ENCODE measurements around the gene SLC35F3. TPM values are rescaled to one million over a fixed set of nuclear protein-coding genes. Genes with fewer than 3 reads are reported as not detected.

SLC35F3 gene
- total and polyA plus RNA-seq, 2 experiments from 2014 or later, result 0.80 to 1.3 TPM

GRCh38 chr1:234292011-234292410 lies 387.5 kb downstream of the SLC35F3 start:
- no peaks in the 10 kb centered on the region for H3K27me3 ChIP-seq
- no peak overlapping the region for H2AFZ ChIP-seq
- DNase-seq (ENCODE audit: low spot score), result no peak
- H3K4me3 ChIP-seq, result no peak overlapping the region
- TF ChIP-seq CTCF (IDR thresholded peaks at IDR 0.05; ENCODE audit: poor library complexity) (no peak), EZH2 (IDR thresholded peaks at IDR 0.05; ENCODE audit: borderline replicate concordance) (no peak), EZH2phosphoT487 (IDR thresholded peaks at IDR 0.05; ENCODE audit: low read depth, severe bottlenecking, unreplicated experiment) (no peak)
- WGBS (ENCODE audit: low lambda C conversion rate, missing lambda C conversion rate), result 95% methylated on average over 4 of the region's 4 CpGs
- H3K4me2 ChIP-seq, result no peak overlapping the region
- H3K27ac ChIP-seq, result no peak overlapping the region
- no peaks in the 10 kb centered on the region for H3K4me1 ChIP-seq (ENCODE audit: insufficient read depth)
- peaks cover 5% of the 10 kb centered on the region for H3K9me3 ChIP-seq (ENCODE audit: low read depth)
- no peaks in the 10 kb centered on the region for H3K9me2 ChIP-seq (replicated peaks; ENCODE audit: insufficient read depth)
- no peaks in the 10 kb centered on the region for H3K79me2 ChIP-seq
- H4K20me1 ChIP-seq (ENCODE audit: insufficient read depth, poor library complexity, severe bottlenecking), result no peaks in the 10 kb centered on the region
- H3K36me3 ChIP-seq (replicated peaks; ENCODE audit: insufficient read depth, low read depth), result no peaks in the 10 kb centered on the region

GRCh38 chr1:234292548-234292947 lies 388.1 kb downstream of the SLC35F3 start:
- Histone ChIP-seq H3K9me2 (replicated peaks; ENCODE audit: insufficient read depth) (no peaks in the 10 kb centered on the region), H2AFZ (no peak overlapping the region), H3K9me3 (ENCODE audit: low read depth) (peaks cover 5% of the 10 kb centered on the region), H4K20me1 (ENCODE audit: insufficient read depth, poor library complexity, severe bottlenecking) (no peaks in the 10 kb centered on the region), H3K79me2 (no peaks in the 10 kb centered on the region), H3K27ac (no peak overlapping the region), H3K4me1 (ENCODE audit: insufficient read depth) (no peaks in the 10 kb centered on the region), H3K36me3 (replicated peaks; ENCODE audit: insufficient read depth, low read depth) (no peaks in the 10 kb centered on the region), H3K4me2 (no peak overlapping the region), H3K4me3 (no peak overlapping the region), H3K27me3 (no peaks in the 10 kb centered on the region)
- no peak for TF ChIP-seq EZH2 (IDR thresholded peaks at IDR 0.05; ENCODE audit: borderline replicate concordance)
- no peak for TF ChIP-seq CTCF (IDR thresholded peaks at IDR 0.05; ENCODE audit: poor library complexity)
- TF ChIP-seq EZH2phosphoT487 (IDR thresholded peaks at IDR 0.05; ENCODE audit: low read depth, severe bottlenecking, unreplicated experiment), result no peak
- DNase-seq (ENCODE audit: low spot score), result no peak
- 93% methylated on average over 2 of the region's 2 CpGs for WGBS (ENCODE audit: low lambda C conversion rate, missing lambda C conversion rate)

- no peak overlapping the region for H3K27ac ChIP-seq
- peaks cover 5% of the 10 kb centered on the region for H3K9me3 ChIP-seq (ENCODE audit: low read depth)
- no peak for DNase-seq (ENCODE audit: low spot score)
- no peak for TF ChIP-seq EZH2phosphoT487 (IDR thresholded peaks at IDR 0.05; ENCODE audit: low read depth, severe bottlenecking, unreplicated experiment)
- no peak for TF ChIP-seq EZH2 (IDR thresholded peaks at IDR 0.05; ENCODE audit: borderline replicate concordance)
- no peaks in the 10 kb centered on the region for H3K36me3 ChIP-seq (replicated peaks; ENCODE audit: insufficient read depth, low read depth)
- H3K9me2 ChIP-seq (replicated peaks; ENCODE audit: insufficient read depth), result no peaks in the 10 kb centered on the region
- H4K20me1 ChIP-seq (ENCODE audit: insufficient read depth, poor library complexity, severe bottlenecking), result no peaks in the 10 kb centered on the region
- H3K4me1 ChIP-seq (ENCODE audit: insufficient read depth), result no peaks in the 10 kb centered on the region
- no peak overlapping the region for H3K4me2 ChIP-seq
- no peaks in the 10 kb centered on the region for H3K79me2 ChIP-seq
- WGBS (ENCODE audit: low lambda C conversion rate, missing lambda C conversion rate), result 82% methylated on average over 14 of the region's 14 CpGs
- no peaks in the 10 kb centered on the region for H3K27me3 ChIP-seq
- no peak overlapping the region for H3K4me3 ChIP-seq
- no peak overlapping the region for H2AFZ ChIP-seq
Measured at GRCh38 chr1:234294109-234294817, 389.8 kb downstream of the SLC35F3 start.

GRCh38 chr1:234295068-234295467 lies 390.6 kb downstream of the SLC35F3 start:
- Histone ChIP-seq H3K9me3 (ENCODE audit: low read depth) (peaks cover under 1% of the 10 kb centered on the region), H3K4me1 (ENCODE audit: insufficient read depth) (no peaks in the 10 kb centered on the region), H3K36me3 (replicated peaks; ENCODE audit: insufficient read depth, low read depth) (no peaks in the 10 kb centered on the region), H3K9me2 (replicated peaks; ENCODE audit: insufficient read depth) (no peaks in the 10 kb centered on the region), H3K79me2 (no peaks in the 10 kb centered on the region), H4K20me1 (ENCODE audit: insufficient read depth, poor library complexity, severe bottlenecking) (no peaks in the 10 kb centered on the region), H3K4me3 (no peak overlapping the region), H3K27me3 (no peaks in the 10 kb centered on the region), H2AFZ (no peak overlapping the region), H3K4me2 (no peak overlapping the region), H3K27ac (no peak overlapping the region)
- WGBS (ENCODE audit: low lambda C conversion rate, missing lambda C conversion rate), result 64% methylated on average over 5 of the region's 5 CpGs
- DNase-seq (ENCODE audit: low spot score), result no peak
- TF ChIP-seq CTCF (IDR thresholded peaks at IDR 0.05; ENCODE audit: poor library complexity), result no peak
- no peak for TF ChIP-seq EZH2phosphoT487 (IDR thresholded peaks at IDR 0.05; ENCODE audit: low read depth, severe bottlenecking, unreplicated experiment)
- no peak for TF ChIP-seq EZH2 (IDR thresholded peaks at IDR 0.05; ENCODE audit: borderline replicate concordance)
